Heart left ventricle (tissue), 16 donors: ENCODE results near the gene TSPAN14. TPM values are rescaled to one million over a fixed set of nuclear protein-coding genes. Genes with fewer than 3 reads are reported as not detected.

Experiments
- ATAC-seq, 4 donors: fragments of 200-7000 bp; cut with Tn5 transposase; one replicate each; pipeline ENCODE4 v1.9.1; 2020 to 2022; ENCODE audit warnings: moderate library complexity in 4 of 4, mild to moderate bottlenecking in 3 of 4, moderate number of reproducible peaks in 1 of 4
- DNase-seq, 5 donors: peaks; one replicate each; pipeline ENCODE4 v3.0.0-alpha.2; 2020
- H3K27ac ChIP-seq, 12 donors: fragments of 200-600 bp; sonication (generic) in 4 of 12; one replicate each; pipeline versions ENCODE4 v1.5.0 to v1.8.0; 2016 to 2022; ENCODE audit warnings: mild to moderate bottlenecking in 2 of 12
- H3K27me3 ChIP-seq, 9 donors: fragments of 200-600 bp; sonication (generic) in 2 of 9; one replicate each; pipeline versions ENCODE4 v1.5.1 to v1.8.0; 2016 to 2022; ENCODE audit warnings: mild to moderate bottlenecking in 3 of 9
- H3K36me3 ChIP-seq, 9 donors: fragments of 200-600 bp; sonication (generic) in 2 of 9; one replicate each; pipeline versions ENCODE4 v1.5.0 to v1.8.0; 2018 to 2022; ENCODE audit warnings: mild to moderate bottlenecking in 2 of 9
- H3K4me1 ChIP-seq, 12 donors: fragments of 200-600 bp; sonication (generic) in 4 of 12; one replicate each; pipeline versions ENCODE4 v1.5.0 to v1.8.0; 2016 to 2022; ENCODE audit warnings: mild to moderate bottlenecking in 3 of 12
- H3K4me3 ChIP-seq, 12 donors: fragments of 200-600 bp; sonication (generic) in 4 of 12; one replicate each; pipeline versions ENCODE4 v1.5.0 to v1.8.0; 2017 to 2022; ENCODE audit warnings: mild to moderate bottlenecking in 9 of 12, moderate library complexity in 4 of 12
- H3K9me3 ChIP-seq, 12 donors: fragments of 200-600 bp; sonication (generic) in 4 of 12; one replicate each; pipeline versions ENCODE4 v1.5.0 to v1.8.0; 2016 to 2022; ENCODE audit warnings: mild to moderate bottlenecking in 1 of 12
- POLR2A ChIP-seq, 2 donors: fragments of 450-650 bp; IDR thresholded peaks; one replicate each; pipeline ENCODE4 v1.6.1; 2017; ENCODE audit warnings: antibody characterized with exemption in 2 of 2, mild to moderate bottlenecking in 2 of 2, moderate library complexity in 2 of 2
- WGBS, 4 donors: extraction: QIAGEN DNeasy Blood & Tissue Kit in 2 of 4; methylation state at CpG; one replicate each; pipeline versions ENCODE4 v1.1.5 to v1.1.7; 2013 to 2018; 5-methylcytosine and 5-hydroxymethylcytosine counted together
- intact Hi-C, 10 donors: fragments of 100-400 bp; cut with DNase I; formaldehyde crosslinking; loops; one replicate each; pipeline versions ENCODE4 v1.11.1 to v1.14.2; 2022
- polyA plus RNA-seq, 2 donors: library from polyadenylated mRNA; stranded (reverse); fragments of 200-250 nt; gene quantifications; one replicate each; pipeline ENCODE4 v1.2.3, GENCODE V29; 2013
- total RNA-seq, 9 donors: library from RNA; depleted of rRNA in 2 of 9; stranded (reverse); fragments of >200 nt in 2 of 9; fragmentation: NEBNext Ultra II Directional in 3 of 9; extraction: Animal tissue kit (Norgen Biotek cat#: 25700) in 3 of 9; gene quantifications; one replicate each; pipeline versions ENCODE4 v1.1.0 to v1.2.4, GENCODE V29; 2016 to 2023
- TF ChIP-seq, protein P1 (sequence below), 12 donors: fragments of 200-600 bp; sonication (generic) in 4 of 12; IDR thresholded peaks; one replicate each; pipeline versions ENCODE4 v1.5.0 to v1.8.0; 2018 to 2022; ENCODE audit warnings: antibody characterized with exemption in 12 of 12, mild to moderate bottlenecking in 5 of 12
- donor health status: ischemic (EF 13 %, LVEDD 7.1; RV severe dilation, severe dysfunction).
- donor health status: healthy with polysubstance abuse.
- donor health status: DM: no; HTN: yes; CAD: no.
- donor health status: DM: no; HTN: no; CAD: no.
- donor health status: ischemic (EF 25% LVEDD 6.9; RV normal size, moderate dysfunction).
- donor health status: ischemic (EF 25% LVEDD 5.7; RV mildly dilated, moderate dysfunction).
- donor health status: healthy.
- donor health status: DM: yes; HTN: yes; CAD: no.
- donor health status: ischemic (EF 35%, LVEDD 5.7; RV mildly dilated, moderate dysfunction).
- donor health status: nonischemic (EF 11% LVEDD 7.7; RV severe dilation, severe dysfunction).
- donor health status: DM: yes; HTN: yes; CAD: no.
- donor health status: PGD.
- donor health status: ischemic (EF 29% LVEDD 5.4; RV normal size, mild dysfunction).
- donor health status: nonischemic (EF 23%, LVEDD 6.1; RV moderate dilation, normal function).

The TSPAN14 gene
- total and polyA plus RNA-seq, 11 donors: 17.4 to 71.5 (median 39.6) TPM

DNA sequence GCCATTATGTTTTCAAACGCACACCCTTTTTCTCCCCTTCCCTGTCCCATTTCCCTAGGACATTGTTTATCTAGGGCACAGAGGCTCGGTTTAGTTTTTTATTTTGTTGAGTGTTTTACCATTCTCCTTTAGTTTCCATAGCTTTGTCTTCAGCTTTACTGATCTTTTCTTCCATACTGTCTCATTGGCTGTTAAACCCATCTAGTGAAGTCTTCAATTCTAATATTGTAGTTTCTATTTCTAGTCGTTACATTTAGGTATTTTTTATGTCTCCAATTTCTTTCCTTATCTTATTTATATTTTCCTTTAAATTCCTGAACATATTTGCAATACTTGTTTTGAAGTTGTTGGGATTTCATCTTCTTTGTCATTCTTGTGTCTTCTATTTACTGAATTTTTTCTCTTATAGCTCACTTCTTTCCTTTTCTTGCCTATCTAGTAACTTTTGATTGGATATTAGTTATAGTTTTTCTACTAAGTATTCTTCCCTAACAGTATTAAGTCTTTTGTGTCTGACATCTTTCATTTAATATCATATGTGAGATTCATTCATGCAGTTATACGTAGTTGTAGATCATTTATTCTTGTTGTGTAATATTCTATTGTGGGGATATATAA, 42.6 kb downstream of the TSPAN14 start:
- Histone ChIP-seq H3K9me3 (peaks cover 0 to 13% (median 0%) of the 10 kb centered on the region in 12 donors), H3K4me3 (no peak overlapping the region), H3K27me3 (no peaks in the 10 kb centered on the region), H3K4me1 (peaks cover 49 to 99% (median 82%) of the 10 kb centered on the region in 12 donors), H3K36me3 (peaks cover 0 to 22% (median 4%) of the 10 kb centered on the region in 9 donors), H3K27ac (peak overlapping the region in 10 of 12 donors; percentile 72 to 95 (median 80))
- 90 to 93% (median 92%) methylated on average over 4 of the region's 4 CpGs for WGBS, 4 donors
- no peak for DNase-seq
- no peak for TF ChIP-seq POLR2A (IDR thresholded peaks at IDR 0.05)
- TF ChIP-seq, protein P1, sequence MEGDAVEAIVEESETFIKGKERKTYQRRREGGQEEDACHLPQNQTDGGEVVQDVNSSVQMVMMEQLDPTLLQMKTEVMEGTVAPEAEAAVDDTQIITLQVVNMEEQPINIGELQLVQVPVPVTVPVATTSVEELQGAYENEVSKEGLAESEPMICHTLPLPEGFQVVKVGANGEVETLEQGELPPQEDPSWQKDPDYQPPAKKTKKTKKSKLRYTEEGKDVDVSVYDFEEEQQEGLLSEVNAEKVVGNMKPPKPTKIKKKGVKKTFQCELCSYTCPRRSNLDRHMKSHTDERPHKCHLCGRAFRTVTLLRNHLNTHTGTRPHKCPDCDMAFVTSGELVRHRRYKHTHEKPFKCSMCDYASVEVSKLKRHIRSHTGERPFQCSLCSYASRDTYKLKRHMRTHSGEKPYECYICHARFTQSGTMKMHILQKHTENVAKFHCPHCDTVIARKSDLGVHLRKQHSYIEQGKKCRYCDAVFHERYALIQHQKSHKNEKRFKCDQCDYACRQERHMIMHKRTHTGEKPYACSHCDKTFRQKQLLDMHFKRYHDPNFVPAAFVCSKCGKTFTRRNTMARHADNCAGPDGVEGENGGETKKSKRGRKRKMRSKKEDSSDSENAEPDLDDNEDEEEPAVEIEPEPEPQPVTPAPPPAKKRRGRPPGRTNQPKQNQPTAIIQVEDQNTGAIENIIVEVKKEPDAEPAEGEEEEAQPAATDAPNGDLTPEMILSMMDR (IDR thresholded peaks at IDR 0.05): no peak
- ATAC-seq: no peak
- intact Hi-C loops: loop anchor here in 1 of 10 donors (5.0 kb wide), 1 partner anchor 109 kb away; no protein-coding TSS in a partner anchor

GRCh38 chr10:80497187-80498077, 43.3 kb downstream of the TSPAN14 start:
- DNase-seq (peak; percentile 51 to 82 (median 77)), ATAC-seq (peak; percentile 13 to 69 (median 49))
- intact Hi-C loops: loop anchor here in 1 of 10 donors (5.0 kb wide), 1 partner anchor 110 kb away; no protein-coding TSS in a partner anchor
- H3K4me1 ChIP-seq: peaks cover 54 to 99% (median 84%) of the 10 kb centered on the region in 12 donors
- peak overlapping the region in 11 of 12 donors; percentile 69 to 95 (median 80) for H3K27ac ChIP-seq
- TF ChIP-seq POLR2A (IDR thresholded peaks at IDR 0.05): no peak
- TF ChIP-seq, protein P1 (IDR thresholded peaks at IDR 0.05): no peak
- peaks cover 0 to 14% (median 0%) of the 10 kb centered on the region in 9 donors for H3K36me3 ChIP-seq
- no peak overlapping the region for H3K4me3 ChIP-seq
- no peaks in the 10 kb centered on the region for H3K27me3 ChIP-seq
- H3K9me3 ChIP-seq: peaks cover 0 to 13% (median 0%) of the 10 kb centered on the region in 12 donors
- 42 to 59% (median 58%) methylated on average over 7 of the region's 7 CpGs for WGBS, 4 donors

DNA sequence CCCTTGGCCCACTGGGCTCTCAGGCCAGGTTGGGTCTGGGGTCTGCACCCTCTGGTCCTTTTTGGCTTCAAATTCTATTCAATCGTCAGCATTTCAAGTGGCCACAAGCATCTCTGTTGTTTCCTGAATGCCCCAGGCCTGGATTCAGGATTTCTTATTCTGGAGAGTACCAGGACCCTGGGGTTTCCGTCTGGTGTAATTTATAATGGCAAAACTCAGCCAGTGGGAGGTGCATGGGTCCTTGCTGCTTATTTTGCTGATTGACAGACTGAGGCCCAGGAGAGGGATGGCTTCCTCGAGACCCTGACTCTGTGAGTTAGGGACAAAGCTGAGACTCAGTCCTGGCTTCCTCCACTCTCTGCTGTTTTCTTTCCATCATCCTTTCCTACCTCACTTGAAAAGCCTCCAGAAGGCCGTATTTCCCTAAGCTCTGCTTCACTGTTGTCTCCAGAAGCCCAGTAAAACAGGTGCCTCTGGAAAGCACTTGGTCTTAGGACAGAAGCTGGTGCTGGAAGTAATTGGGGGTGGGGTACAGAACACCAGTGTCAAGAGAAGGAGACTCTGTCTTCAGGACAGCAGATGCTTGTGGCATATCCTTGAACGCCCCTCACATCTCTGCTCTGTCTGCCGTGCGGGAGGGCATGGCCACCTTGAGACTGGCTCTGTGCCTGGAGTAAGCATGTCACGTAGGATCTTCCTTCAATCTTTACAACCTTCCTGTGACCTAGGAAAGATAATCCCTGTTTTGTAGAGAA, 44.1 kb downstream of the TSPAN14 start:
- peaks cover 49 to 99% (median 86%) of the 10 kb centered on the region in 12 donors for H3K4me1 ChIP-seq
- ATAC-seq (peak in 2 of 4 donors; percentile 2 to 5), DNase-seq (no peak)
- peaks cover 0 to 12% (median 0%) of the 10 kb centered on the region in 9 donors for H3K36me3 ChIP-seq
- WGBS, 4 donors: 36 to 55% (median 46%) methylated on average over 4 to 8 of the region's 8 CpGs
- peaks cover 0 to 13% (median 0%) of the 10 kb centered on the region in 12 donors for H3K9me3 ChIP-seq
- intact Hi-C loops: loop anchor here in 1 of 10 donors (5.0 kb wide), 1 partner anchor 111 kb away; no protein-coding TSS in a partner anchor
- H3K27me3 ChIP-seq: no peaks in the 10 kb centered on the region
- peak overlapping the region in 1 of 12 donors; percentile 10 for H3K4me3 ChIP-seq
- TF ChIP-seq, protein P1 (IDR thresholded peaks at IDR 0.05): no peak
- no peak for TF ChIP-seq POLR2A (IDR thresholded peaks at IDR 0.05)
- peak overlapping the region; percentile 69 to 95 (median 80) for H3K27ac ChIP-seq
